Measurements from ENCODE around the gene VASH2. TPM values are rescaled to one million over a fixed set of nuclear protein-coding genes. Genes with fewer than 3 reads are reported as not detected.
A peak's percentile ranks its signal among the peaks of the same experiment; 100 is the strongest.

VASH2 gene
- total and polyA plus RNA-seq, 2 donors = 0.82 to 7.6 TPM

DNA sequence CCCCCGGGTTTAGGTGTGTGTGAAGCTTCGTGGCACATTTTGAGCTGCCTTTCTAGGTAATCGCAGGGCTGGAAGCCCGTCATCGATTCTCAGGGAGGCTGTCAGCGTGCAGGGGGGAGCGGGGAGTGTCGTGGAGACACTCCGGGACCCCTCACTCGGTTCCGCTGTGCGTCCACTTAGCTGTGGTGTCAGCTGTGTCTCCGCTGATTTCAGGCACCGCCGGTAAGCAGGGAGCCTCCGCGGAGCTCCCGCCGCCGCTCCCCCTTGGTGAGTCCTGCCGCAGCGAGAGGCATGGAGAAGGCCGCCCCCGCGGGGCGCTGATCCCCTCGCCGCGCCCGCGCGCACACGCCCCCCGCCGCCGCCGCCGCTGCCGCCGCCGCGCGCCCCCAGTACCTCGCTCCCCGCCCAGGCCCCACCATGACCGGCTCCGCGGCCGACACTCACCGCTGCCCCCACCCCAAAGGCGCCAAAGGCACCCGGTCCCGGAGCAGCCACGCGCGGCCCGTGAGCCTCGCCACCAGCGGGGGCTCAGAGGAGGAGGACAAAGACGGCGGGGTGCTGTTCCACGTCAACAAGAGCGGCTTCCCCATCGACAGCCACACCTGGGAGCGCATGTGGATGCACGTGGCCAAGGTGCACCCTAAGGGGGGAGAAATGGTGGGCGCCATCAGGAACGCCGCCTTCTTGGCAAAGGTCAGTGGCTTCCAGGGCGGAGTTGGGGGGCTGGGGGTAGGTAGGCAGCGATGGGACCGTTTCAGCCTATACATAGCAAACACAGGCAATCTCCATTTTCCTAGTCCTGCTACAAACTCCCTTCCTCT lies 995 bp downstream of the VASH2 start:
- peak overlapping the region in 1 of 2 donors; percentile 3 for H3K27ac ChIP-seq (ENCODE audit: low read depth in 1 of 2, low read length in 1 of 2)
- peaks cover 0 to 2% of the 10 kb centered on the region in 2 donors for H3K9me3 ChIP-seq (ENCODE audit: control insufficient read depth in 2 of 2, insufficient read depth in 1 of 2, low read length in 1 of 2)
- H3K4me3 ChIP-seq (ENCODE audit: low read length in 2 of 2) = peak overlapping the region; percentile 50 to 69
- DNase-seq (ENCODE audit: low read depth in 6 of 9, low spot score in 9 of 9) = peak in 1 of 9 donors; percentile 16
- peaks cover 3 to 37% of the 10 kb centered on the region in 2 donors for H3K4me1 ChIP-seq (ENCODE audit: control insufficient read depth in 2 of 2, insufficient read depth in 2 of 2, low read length in 2 of 2)
- peaks cover 0 to 30% of the 10 kb centered on the region in 2 donors for H3K27me3 ChIP-seq (ENCODE audit: control insufficient read depth in 2 of 2, insufficient read depth in 1 of 2, low read length in 1 of 2)
- no peaks in the 10 kb centered on the region for H3K36me3 ChIP-seq (ENCODE audit: control insufficient read depth in 2 of 2, insufficient read depth in 2 of 2, low read length in 1 of 2)
- 14% methylated on average over 72 of the region's 72 CpGs for WGBS

DNA sequence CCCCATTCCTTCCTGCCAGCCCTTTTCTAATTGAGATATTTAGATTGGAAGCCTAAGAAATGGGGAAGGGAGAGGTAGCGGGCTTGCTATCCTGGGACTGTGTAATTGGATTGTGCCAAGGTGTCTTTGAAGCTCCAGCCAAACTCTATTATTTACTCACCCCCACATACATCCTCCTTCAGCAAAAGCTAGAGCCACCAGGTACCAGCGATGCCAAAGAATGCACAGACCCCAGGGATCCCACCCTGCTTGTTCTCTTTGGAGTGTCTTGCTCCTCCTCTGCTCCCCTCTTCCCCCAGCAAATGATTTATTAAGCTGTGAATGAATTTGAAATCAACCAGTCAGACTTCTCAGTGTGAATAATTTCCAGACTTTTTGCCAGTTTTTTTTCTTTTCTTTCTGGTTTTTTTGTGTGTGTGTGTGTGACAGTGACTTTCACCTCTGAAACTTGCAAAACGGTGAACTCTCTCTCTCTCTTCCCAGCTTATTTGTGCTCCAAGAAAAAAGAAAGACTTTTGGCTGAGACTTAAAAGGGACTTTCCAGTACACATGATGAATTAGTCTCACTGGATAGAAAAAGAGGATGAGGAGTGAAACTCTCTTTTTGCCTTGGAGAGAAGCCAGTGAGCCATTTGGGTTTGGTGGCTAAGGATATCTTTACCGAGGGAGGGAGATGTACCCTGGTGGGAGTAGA lies 1.8 kb downstream of the VASH2 start:
- peaks cover 0 to 30% of the 10 kb centered on the region in 2 donors for H3K27me3 ChIP-seq (ENCODE audit: control insufficient read depth in 2 of 2, insufficient read depth in 1 of 2, low read length in 1 of 2)
- H3K9me3 ChIP-seq (ENCODE audit: control insufficient read depth in 2 of 2, insufficient read depth in 1 of 2, low read length in 1 of 2) = peaks cover 0 to 2% of the 10 kb centered on the region in 2 donors
- H3K27ac ChIP-seq (ENCODE audit: low read depth in 1 of 2, low read length in 1 of 2) = peak overlapping the region in 1 of 2 donors; percentile 62
- 94% methylated on average over 4 of the region's 4 CpGs for WGBS
- peaks cover 3 to 39% of the 10 kb centered on the region in 2 donors for H3K4me1 ChIP-seq (ENCODE audit: control insufficient read depth in 2 of 2, insufficient read depth in 2 of 2, low read length in 2 of 2)
- no peaks in the 10 kb centered on the region for H3K36me3 ChIP-seq (ENCODE audit: control insufficient read depth in 2 of 2, insufficient read depth in 2 of 2, low read length in 1 of 2)
- peak in 1 of 9 donors; percentile 25 for DNase-seq (ENCODE audit: low read depth in 6 of 9, low spot score in 9 of 9)
- H3K4me3 ChIP-seq (ENCODE audit: low read length in 2 of 2) = peak overlapping the region in 1 of 2 donors; percentile 16

DNA sequence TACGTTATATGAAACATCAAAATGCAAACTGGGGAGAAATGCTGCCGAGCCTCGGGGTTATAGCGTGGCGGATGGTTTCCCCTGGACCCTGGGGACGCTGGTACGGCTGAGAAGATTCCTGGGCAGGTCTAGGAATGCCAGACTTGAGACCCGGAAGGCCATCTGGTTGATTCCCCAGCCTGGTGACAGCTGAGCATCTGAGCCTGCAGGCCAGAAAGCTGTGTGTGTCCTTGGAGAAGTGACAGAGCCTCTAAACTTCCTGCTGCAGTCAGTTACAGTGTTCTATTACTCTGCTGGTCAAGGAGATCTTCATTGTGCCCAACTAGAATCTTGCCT lies 2.3 kb downstream of the VASH2 start:
- peaks cover 3 to 39% of the 10 kb centered on the region in 2 donors for H3K4me1 ChIP-seq (ENCODE audit: control insufficient read depth in 2 of 2, insufficient read depth in 2 of 2, low read length in 2 of 2)
- H3K4me3 ChIP-seq (ENCODE audit: low read length in 2 of 2) = no peak overlapping the region
- DNase-seq (ENCODE audit: low read depth in 6 of 9, low spot score in 9 of 9) = no peak
- WGBS = 93% methylated on average over 8 of the region's 8 CpGs
- no peaks in the 10 kb centered on the region for H3K36me3 ChIP-seq (ENCODE audit: control insufficient read depth in 2 of 2, insufficient read depth in 2 of 2, low read length in 1 of 2)
- H3K27ac ChIP-seq (ENCODE audit: low read depth in 1 of 2, low read length in 1 of 2) = peak overlapping the region in 1 of 2 donors; percentile 62
- H3K9me3 ChIP-seq (ENCODE audit: control insufficient read depth in 2 of 2, insufficient read depth in 1 of 2, low read length in 1 of 2) = peaks cover 0 to 2% of the 10 kb centered on the region in 2 donors
- H3K27me3 ChIP-seq (ENCODE audit: control insufficient read depth in 2 of 2, insufficient read depth in 1 of 2, low read length in 1 of 2) = peaks cover 0 to 30% of the 10 kb centered on the region in 2 donors

DNA sequence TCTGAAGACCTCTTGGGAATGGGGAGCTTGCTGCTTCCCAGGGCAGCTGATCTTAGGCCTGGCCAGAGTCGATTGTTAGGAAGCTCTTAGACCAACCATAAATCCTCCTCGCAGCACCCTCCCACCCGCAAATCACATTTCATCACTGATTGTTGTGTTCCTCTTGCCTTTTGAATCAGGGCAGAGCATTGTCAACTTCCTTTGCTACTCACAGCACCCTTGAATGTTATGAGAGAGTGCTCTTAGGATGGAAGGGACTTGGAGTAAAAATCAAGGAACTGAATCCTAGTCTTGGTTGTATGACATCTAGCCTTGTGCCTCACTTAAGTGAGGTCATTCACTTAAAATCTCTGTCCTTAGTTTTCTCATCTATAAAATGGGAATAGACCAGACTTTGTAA lies 3.0 kb downstream of the VASH2 start:
- Histone ChIP-seq H3K4me1 (ENCODE audit: control insufficient read depth in 2 of 2, insufficient read depth in 2 of 2, low read length in 2 of 2) (peaks cover 6 to 46% of the 10 kb centered on the region in 2 donors), H3K27ac (ENCODE audit: low read depth in 1 of 2, low read length in 1 of 2) (no peak overlapping the region), H3K27me3 (ENCODE audit: control insufficient read depth in 2 of 2, insufficient read depth in 1 of 2, low read length in 1 of 2) (peaks cover 0 to 30% of the 10 kb centered on the region in 2 donors), H3K4me3 (ENCODE audit: low read length in 2 of 2) (no peak overlapping the region), H3K9me3 (ENCODE audit: control insufficient read depth in 2 of 2, insufficient read depth in 1 of 2, low read length in 1 of 2) (peaks cover 0 to 2% of the 10 kb centered on the region in 2 donors), H3K36me3 (ENCODE audit: control insufficient read depth in 2 of 2, insufficient read depth in 2 of 2, low read length in 1 of 2) (no peaks in the 10 kb centered on the region)
- 93% methylated on average over 3 of the region's 3 CpGs for WGBS
- DNase-seq (ENCODE audit: low read depth in 6 of 9, low spot score in 9 of 9) = no peak

DNA sequence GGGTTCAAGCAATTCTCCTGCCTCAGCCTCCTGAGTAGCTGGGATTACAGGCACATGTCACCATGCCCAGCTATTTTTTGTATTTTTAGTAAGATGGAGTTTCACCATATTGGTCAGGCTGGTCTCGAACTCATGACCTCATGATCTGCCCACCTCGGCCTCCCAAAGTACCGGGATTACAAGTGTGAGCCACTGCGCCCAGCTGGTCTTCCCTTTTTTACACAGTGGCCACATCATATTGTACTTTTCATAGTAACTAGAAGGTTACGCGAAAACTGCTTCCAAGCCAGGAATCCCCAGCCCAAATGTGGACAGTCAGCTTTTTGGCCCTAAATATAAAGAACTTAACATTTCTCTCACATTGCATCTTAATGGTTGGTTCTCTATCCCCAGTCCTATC lies 4.2 kb downstream of the VASH2 start:
- H3K27me3 ChIP-seq (ENCODE audit: control insufficient read depth in 2 of 2, insufficient read depth in 1 of 2, low read length in 1 of 2) = peaks cover 0 to 27% of the 10 kb centered on the region in 2 donors
- H3K4me1 ChIP-seq (ENCODE audit: control insufficient read depth in 2 of 2, insufficient read depth in 2 of 2, low read length in 2 of 2) = peaks cover 6 to 53% of the 10 kb centered on the region in 2 donors
- DNase-seq (ENCODE audit: low read depth in 6 of 9, low spot score in 9 of 9) = no peak
- peaks cover 0 to 2% of the 10 kb centered on the region in 2 donors for H3K9me3 ChIP-seq (ENCODE audit: control insufficient read depth in 2 of 2, insufficient read depth in 1 of 2, low read length in 1 of 2)
- WGBS = 98% methylated on average over 6 of the region's 6 CpGs
- H3K27ac ChIP-seq (ENCODE audit: low read depth in 1 of 2, low read length in 1 of 2) = no peak overlapping the region
- no peak overlapping the region for H3K4me3 ChIP-seq (ENCODE audit: low read length in 2 of 2)
- H3K36me3 ChIP-seq (ENCODE audit: control insufficient read depth in 2 of 2, insufficient read depth in 2 of 2, low read length in 1 of 2) = no peaks in the 10 kb centered on the region

DNA sequence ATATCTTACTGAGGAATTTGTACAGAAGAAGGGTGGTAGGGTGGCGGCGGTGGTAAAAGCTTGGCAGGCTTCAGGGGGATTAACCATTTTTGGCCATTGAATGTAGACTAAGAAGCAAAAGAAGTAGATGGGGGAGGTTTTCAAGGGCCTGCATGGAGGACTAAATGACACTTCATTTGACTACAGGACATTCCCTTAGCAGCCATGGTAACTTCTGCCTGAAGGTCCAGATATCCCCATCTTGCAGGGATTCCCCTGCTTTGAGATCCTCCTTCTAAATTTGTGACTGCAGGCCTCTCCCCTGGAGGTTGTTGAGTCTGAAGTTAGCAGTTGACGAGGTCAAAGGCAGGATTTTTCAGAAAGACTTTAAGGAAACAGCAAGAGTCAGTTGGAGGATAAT lies 4.8 kb downstream of the VASH2 start:
- Histone ChIP-seq H3K27me3 (ENCODE audit: control insufficient read depth in 2 of 2, insufficient read depth in 1 of 2, low read length in 1 of 2) (peaks cover 0 to 21% of the 10 kb centered on the region in 2 donors), H3K27ac (ENCODE audit: low read depth in 1 of 2, low read length in 1 of 2) (no peak overlapping the region), H3K9me3 (ENCODE audit: control insufficient read depth in 2 of 2, insufficient read depth in 1 of 2, low read length in 1 of 2) (peaks cover 0 to 2% of the 10 kb centered on the region in 2 donors), H3K4me3 (ENCODE audit: low read length in 2 of 2) (no peak overlapping the region), H3K4me1 (ENCODE audit: control insufficient read depth in 2 of 2, insufficient read depth in 2 of 2, low read length in 2 of 2) (peaks cover 6 to 47% of the 10 kb centered on the region in 2 donors), H3K36me3 (ENCODE audit: control insufficient read depth in 2 of 2, insufficient read depth in 2 of 2, low read length in 1 of 2) (no peaks in the 10 kb centered on the region)
- no peak for DNase-seq (ENCODE audit: low read depth in 6 of 9, low spot score in 9 of 9)
- WGBS = 98% methylated on average over 3 of the region's 3 CpGs

DNA sequence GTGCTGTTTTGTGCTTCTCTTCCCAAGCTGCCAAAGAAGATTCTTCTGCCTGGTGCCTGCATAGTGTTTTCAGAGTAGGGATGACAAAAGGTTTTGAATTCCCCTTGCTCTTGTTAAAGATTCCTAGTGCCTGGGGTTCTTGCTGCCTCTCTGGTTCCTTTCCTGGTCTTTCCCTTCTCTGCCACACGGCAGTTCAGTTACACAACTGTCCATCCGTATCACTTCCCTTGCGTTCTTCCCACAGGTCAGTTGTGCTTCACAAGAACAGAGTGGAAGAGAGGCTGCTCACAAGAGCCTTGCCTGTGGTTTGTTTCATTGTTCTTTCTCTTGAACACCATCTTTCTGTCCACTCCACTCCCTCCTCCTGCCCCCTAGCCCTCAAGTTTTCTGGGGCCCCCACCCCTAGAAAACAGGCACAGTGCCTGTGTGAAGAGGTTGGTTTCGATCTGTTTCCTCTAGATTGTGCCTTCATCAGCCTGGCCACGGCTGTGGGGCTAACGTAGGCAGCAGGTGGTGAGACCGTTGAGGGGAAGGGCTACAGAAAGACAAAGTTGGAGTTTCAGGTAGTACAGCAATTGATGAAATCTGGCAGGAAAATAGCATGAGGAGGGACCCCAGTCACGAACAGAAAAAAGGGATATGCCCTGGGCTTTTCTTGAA lies 5.8 kb downstream of the VASH2 start:
- H3K4me1 ChIP-seq (ENCODE audit: control insufficient read depth in 2 of 2, insufficient read depth in 2 of 2, low read length in 2 of 2) = peaks cover 6 to 42% of the 10 kb centered on the region in 2 donors
- H3K27ac ChIP-seq (ENCODE audit: low read depth in 1 of 2, low read length in 1 of 2) = no peak overlapping the region
- H3K4me3 ChIP-seq (ENCODE audit: low read length in 2 of 2) = no peak overlapping the region
- H3K27me3 ChIP-seq (ENCODE audit: control insufficient read depth in 2 of 2, insufficient read depth in 1 of 2, low read length in 1 of 2) = peaks cover 0 to 13% of the 10 kb centered on the region in 2 donors
- H3K9me3 ChIP-seq (ENCODE audit: control insufficient read depth in 2 of 2, insufficient read depth in 1 of 2, low read length in 1 of 2) = no peaks in the 10 kb centered on the region
- no peak for DNase-seq (ENCODE audit: low read depth in 6 of 9, low spot score in 9 of 9)
- no peaks in the 10 kb centered on the region for H3K36me3 ChIP-seq (ENCODE audit: control insufficient read depth in 2 of 2, insufficient read depth in 2 of 2, low read length in 1 of 2)
- WGBS = 37% methylated on average over 8 of the region's 8 CpGs

DNA sequence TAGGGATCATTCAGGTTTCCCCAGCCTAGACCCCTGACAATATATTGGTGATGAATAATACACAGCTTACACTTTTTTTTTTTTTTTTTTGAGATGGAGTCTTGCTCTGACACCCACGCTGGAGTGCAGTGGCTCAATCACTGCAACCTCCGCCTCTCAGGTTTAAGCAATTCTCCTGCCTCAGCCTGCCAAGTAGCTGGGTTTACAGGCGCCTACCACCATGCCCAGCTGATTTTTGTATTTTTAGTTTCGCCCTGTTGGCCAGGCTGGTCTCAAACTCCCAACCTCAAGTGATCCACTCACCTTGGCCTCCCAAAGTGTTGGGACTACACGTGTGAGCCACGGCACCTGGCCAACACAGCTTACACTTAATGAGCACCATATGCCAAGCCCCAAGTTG lies 7.2 kb downstream of the VASH2 start:
- no peaks in the 10 kb centered on the region for H3K36me3 ChIP-seq (ENCODE audit: control insufficient read depth in 2 of 2, insufficient read depth in 2 of 2, low read length in 1 of 2)
- H3K27me3 ChIP-seq (ENCODE audit: control insufficient read depth in 2 of 2, insufficient read depth in 1 of 2, low read length in 1 of 2) = peaks cover 0 to 2% of the 10 kb centered on the region in 2 donors
- 92% methylated on average over 6 of the region's 6 CpGs for WGBS
- H3K4me3 ChIP-seq (ENCODE audit: low read length in 2 of 2) = no peak overlapping the region
- H3K27ac ChIP-seq (ENCODE audit: low read depth in 1 of 2, low read length in 1 of 2) = no peak overlapping the region
- H3K4me1 ChIP-seq (ENCODE audit: control insufficient read depth in 2 of 2, insufficient read depth in 2 of 2, low read length in 2 of 2) = peaks cover 3 to 35% of the 10 kb centered on the region in 2 donors
- DNase-seq (ENCODE audit: low read depth in 6 of 9, low spot score in 9 of 9) = no peak
- no peaks in the 10 kb centered on the region for H3K9me3 ChIP-seq (ENCODE audit: control insufficient read depth in 2 of 2, insufficient read depth in 1 of 2, low read length in 1 of 2)

DNA sequence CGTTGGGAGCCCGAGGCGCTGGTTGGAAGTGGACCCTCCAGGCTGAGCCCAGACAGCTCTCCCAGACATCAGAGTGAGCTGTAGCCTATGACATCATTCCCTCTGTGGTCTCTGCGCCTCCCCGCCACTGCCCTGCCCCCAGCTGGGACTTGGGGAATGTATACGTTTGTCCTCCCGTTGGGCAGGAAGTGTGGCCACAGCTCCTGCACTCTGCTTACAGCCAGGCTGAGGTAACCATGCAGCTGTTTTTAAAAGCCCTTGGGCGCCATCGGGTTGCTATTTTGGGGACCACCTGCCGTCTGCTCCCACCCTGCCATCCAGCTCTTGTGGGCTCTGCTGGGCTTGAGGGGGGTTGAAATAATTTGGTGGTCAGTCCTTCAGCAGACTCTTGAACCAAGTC lies 7.8 kb downstream of the VASH2 start:
- Histone ChIP-seq H3K4me1 (ENCODE audit: control insufficient read depth in 2 of 2, insufficient read depth in 2 of 2, low read length in 2 of 2) (peaks cover 3 to 30% of the 10 kb centered on the region in 2 donors), H3K27me3 (ENCODE audit: control insufficient read depth in 2 of 2, insufficient read depth in 1 of 2, low read length in 1 of 2) (no peaks in the 10 kb centered on the region), H3K4me3 (ENCODE audit: low read length in 2 of 2) (no peak overlapping the region), H3K27ac (ENCODE audit: low read depth in 1 of 2, low read length in 1 of 2) (peak overlapping the region in 1 of 2 donors; percentile 36), H3K9me3 (ENCODE audit: control insufficient read depth in 2 of 2, insufficient read depth in 1 of 2, low read length in 1 of 2) (no peaks in the 10 kb centered on the region), H3K36me3 (ENCODE audit: control insufficient read depth in 2 of 2, insufficient read depth in 2 of 2, low read length in 1 of 2) (no peaks in the 10 kb centered on the region)
- DNase-seq (ENCODE audit: low read depth in 6 of 9, low spot score in 9 of 9) = peak in 1 of 9 donors; percentile 31
- 39% methylated on average over 10 of the region's 10 CpGs for WGBS

Measured in thymus (tissue), 11 donors.